DMS 273 (cell line): ENCODE measurements around the gene MVK.

Experiments
- DNase-seq: peaks from one replicate; lab custom pipeline; 2025; ENCODE audit not compliant: unreplicated experiment; lab: John Stamatoyannopoulos, UW

Gene MVK

GRCh38 chr12:109573029-109573913 lies at the start of gene MVK, which contains the start of gene MMAB:
MVK (plus strand) TSS chr12:109573794; CDS start chr12:109574823, 1,029 bp downstream.
MMAB (minus strand) TSS chr12:109573504; CDS start chr12:109573480, 24 bp downstream.
- DNase-seq = peak; percentile 98

- no peak for DNase-seq
These were observed 48.9 kb upstream of the MVK start for GRCh38 chr12:109524466-109525278.

GRCh38 chr12:109525279-109525585 lies 48.4 kb upstream of the MVK start:
- DNase-seq = no peak

GRCh38 chr12:109527489-109528123 lies 46.0 kb upstream of the MVK start:
- DNase-seq = no peak

GRCh38 chr12:109529691-109530640 lies 43.6 kb upstream of the MVK start:
- no peak for DNase-seq

- no peak for DNase-seq
These were observed 42.2 kb upstream of the MVK start for GRCh38 chr12:109531411-109531810.

GRCh38 chr12:109532721-109533486 lies 40.7 kb upstream of the MVK start:
- DNase-seq = no peak

GRCh38 chr12:109533487-109533740 lies 40.2 kb upstream of the MVK start:
- no peak for DNase-seq

- no peak for DNase-seq
These were observed 39.1 kb upstream of the MVK start for GRCh38 chr12:109534456-109534855.

- no peak for DNase-seq
These were observed 38.2 kb upstream of the MVK start for GRCh38 chr12:109535231-109535862.

GRCh38 chr12:109535863-109536250 lies 37.7 kb upstream of the MVK start:
- no peak for DNase-seq

GRCh38 chr12:109537136-109537535 lies 36.5 kb upstream of the MVK start:
- no peak for DNase-seq

- no peak for DNase-seq
These were observed 35.3 kb upstream of the MVK start for GRCh38 chr12:109538191-109538863.

GRCh38 chr12:109539508-109539907 lies 34.1 kb upstream of the MVK start:
- DNase-seq = no peak

- no peak for DNase-seq
These were observed 32.8 kb upstream of the MVK start for GRCh38 chr12:109540526-109541412.

GRCh38 chr12:109541413-109541726 lies 32.2 kb upstream of the MVK start:
- DNase-seq = peak; percentile 53

GRCh38 chr12:109542014-109542413 lies 31.6 kb upstream of the MVK start:
- DNase-seq = no peak

GRCh38 chr12:109542876-109543275 lies 30.7 kb upstream of the MVK start:
- no peak for DNase-seq
